Middle frontal gyrus (tissue), 1 donor: ENCODE results near the gene AP3S1.

ENCODE experiments used
- DNase-seq: peaks from one replicate; pipeline ENCODE4 v3.0.0-alpha.2; 2015; ENCODE audit warnings: low spot score; ENCODE audit errors: extremely low spot score

The AP3S1 gene

GRCh38 chr5:115936031-115936430, 94.3 kb downstream of the AP3S1 start:
- no peak for DNase-seq

GRCh38 chr5:115939059-115939458, 97.3 kb downstream of the AP3S1 start:
- no peak for DNase-seq

- DNase-seq = no peak
Observed at GRCh38 chr5:115940080-115940810, 98.5 kb downstream of the AP3S1 start.

GRCh38 chr5:115941051-115941675, 99.4 kb downstream of the AP3S1 start:
- no peak for DNase-seq

- no peak for DNase-seq
Observed at GRCh38 chr5:115944501-115944900, 102.8 kb downstream of the AP3S1 start.

- DNase-seq = no peak
Observed at GRCh38 chr5:115946655-115947054, 104.9 kb downstream of the AP3S1 start.

GRCh38 chr5:115947260-115947659, 105.5 kb downstream of the AP3S1 start:
- no peak for DNase-seq

- DNase-seq = no peak
Observed at GRCh38 chr5:115948091-115948534, 106.4 kb downstream of the AP3S1 start.

GRCh38 chr5:115949096-115949495, 107.4 kb downstream of the AP3S1 start:
- no peak for DNase-seq

GRCh38 chr5:115952588-115952987, 110.9 kb downstream of the AP3S1 start:
- DNase-seq = no peak

GRCh38 chr5:115954144-115954543, 112.4 kb downstream of the AP3S1 start:
- DNase-seq = no peak

- no peak for DNase-seq
Observed at GRCh38 chr5:115956957-115957356, 115.2 kb downstream of the AP3S1 start.

GRCh38 chr5:115961381-115962238, 119.9 kb downstream of the AP3S1 start:
- DNase-seq = no peak

GRCh38 chr5:115962239-115962564, 120.5 kb downstream of the AP3S1 start, which contains the start of gene LVRN:
LVRN (plus strand) TSS chr5:115962475; CDS start chr5:115962618, 143 bp downstream.
- no peak for DNase-seq

- no peak for DNase-seq
Observed at GRCh38 chr5:115962565-115963402, 121.0 kb downstream of the AP3S1 start.

- no peak for DNase-seq
Observed at GRCh38 chr5:115963566-115963965, 121.8 kb downstream of the AP3S1 start.
